GM21447 (cell line): ENCODE results near the gene SHCBP1L.
"Not testable (repeated sequence)": the region's sequence is repeated elsewhere in the genome, so short reads cannot be mapped to it uniquely, and the experiment has no call there.

Experiments
- ATAC-seq: cut with Tn5 transposase; IDR thresholded peaks from one replicate; pipeline ENCODE4 v1.9.1; 2021; ENCODE audit not compliant: unreplicated experiment

SHCBP1L gene

DNA sequence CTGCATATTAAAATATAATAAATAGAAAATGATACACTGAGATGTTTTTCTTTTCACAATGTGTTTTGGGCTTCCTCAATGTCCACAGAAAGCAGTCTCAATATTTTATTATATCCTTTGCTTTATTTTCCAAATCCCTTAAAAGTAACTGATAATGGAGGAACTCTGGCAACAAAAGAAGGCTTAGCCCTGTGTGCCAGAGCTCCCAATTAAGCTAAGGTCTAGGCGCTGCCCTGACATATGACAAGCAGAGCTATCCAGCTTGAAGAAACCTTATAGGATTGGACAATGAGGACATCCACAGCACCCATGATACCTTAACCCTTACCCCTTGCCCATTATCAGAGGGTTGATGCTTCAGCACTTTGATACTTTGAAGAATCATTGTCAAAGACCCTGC is 12.9 kb upstream of the SHCBP1L start:
- no peak for ATAC-seq

DNA sequence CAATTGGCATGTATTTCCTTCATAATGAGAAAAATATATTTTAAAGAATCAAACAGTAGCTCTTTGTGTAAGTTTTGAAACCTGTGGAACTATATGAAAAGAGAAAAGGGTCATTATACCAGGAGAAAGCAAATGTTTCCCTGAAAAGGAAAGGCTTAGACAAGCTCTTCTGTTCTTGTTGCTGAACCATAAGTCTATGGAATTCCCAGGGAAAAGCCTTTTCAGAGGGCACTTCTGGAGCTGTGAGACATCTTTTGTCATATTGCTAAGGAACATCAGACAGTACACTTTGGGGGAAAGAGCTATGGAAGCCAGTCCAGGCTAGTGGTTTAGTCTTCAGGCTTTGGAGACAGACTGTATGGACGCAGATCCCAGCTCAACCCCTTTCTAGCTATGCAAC is 12.1 kb upstream of the SHCBP1L start:
- no peak for ATAC-seq

DNA sequence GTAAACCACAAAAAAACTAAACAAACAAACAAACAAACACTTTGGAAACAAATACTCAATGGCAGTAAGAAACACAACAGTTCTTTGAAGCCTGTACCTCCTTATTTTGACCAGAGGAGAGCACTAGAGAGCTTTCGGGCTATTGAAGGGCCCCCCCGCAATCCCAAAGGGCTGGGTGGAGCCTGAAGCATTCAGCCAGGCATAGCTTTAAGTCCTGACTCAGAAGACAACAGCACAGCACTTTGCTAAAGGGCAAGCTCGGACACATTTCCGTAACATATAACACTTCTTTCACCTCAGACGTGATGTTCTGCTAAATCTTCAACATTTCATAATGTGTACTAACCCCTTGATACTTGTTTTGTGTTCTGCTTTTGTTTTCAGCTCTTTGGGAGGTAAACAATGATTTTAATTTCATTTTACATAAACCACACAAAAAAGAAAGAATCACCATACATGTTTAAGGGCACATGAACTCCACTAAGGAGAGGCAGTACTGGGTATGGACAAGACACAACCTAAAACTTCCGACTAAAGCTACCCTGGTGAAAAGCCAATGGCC is 9.7 kb upstream of the SHCBP1L start:
- ATAC-seq = peak; percentile 96

DNA sequence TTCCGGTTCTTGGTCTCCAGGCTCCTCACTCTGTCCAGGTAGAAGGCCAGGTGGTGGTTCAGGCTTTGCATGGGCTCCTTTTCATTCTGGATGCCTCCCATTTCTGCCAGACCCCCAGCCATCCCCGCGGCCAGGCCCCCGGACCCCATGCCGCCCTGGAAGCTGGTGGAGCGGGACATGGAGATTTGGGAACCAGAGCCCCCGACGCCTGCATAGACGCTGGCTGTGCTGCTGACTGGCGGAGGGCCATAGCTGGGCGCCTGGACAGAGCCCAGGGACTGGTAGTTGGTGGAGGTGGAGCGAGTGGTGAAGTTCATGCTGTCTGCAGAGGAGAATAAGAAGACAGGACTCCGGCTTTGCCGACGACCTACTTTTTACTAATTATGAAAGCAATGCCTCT is 7.1 kb upstream of the SHCBP1L start:
- ATAC-seq = no peak

DNA sequence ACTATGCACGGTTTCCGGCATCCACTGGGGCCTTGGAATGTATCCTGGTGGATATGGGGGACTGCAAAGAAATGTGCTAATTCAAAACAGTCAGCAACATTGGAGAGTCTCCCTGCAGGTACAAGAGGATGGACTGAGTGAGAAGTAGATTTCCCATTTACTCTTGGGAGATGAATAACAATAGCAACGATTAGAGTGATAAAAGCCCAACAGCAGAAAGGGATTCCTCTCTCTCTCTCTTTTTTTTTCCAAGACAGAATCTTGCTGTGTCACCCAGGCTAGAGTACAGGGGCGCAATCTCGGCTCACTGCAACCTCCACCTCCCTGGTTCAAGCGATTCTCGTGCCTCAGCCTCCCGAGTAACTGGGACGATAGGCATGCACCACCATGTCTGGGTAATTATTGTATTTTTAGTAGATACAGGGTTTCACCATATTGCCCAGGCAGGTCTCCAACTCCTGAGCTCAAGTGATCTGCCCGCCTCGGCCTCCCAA is 5.0 kb upstream of the SHCBP1L start:
- no peak for ATAC-seq

DNA sequence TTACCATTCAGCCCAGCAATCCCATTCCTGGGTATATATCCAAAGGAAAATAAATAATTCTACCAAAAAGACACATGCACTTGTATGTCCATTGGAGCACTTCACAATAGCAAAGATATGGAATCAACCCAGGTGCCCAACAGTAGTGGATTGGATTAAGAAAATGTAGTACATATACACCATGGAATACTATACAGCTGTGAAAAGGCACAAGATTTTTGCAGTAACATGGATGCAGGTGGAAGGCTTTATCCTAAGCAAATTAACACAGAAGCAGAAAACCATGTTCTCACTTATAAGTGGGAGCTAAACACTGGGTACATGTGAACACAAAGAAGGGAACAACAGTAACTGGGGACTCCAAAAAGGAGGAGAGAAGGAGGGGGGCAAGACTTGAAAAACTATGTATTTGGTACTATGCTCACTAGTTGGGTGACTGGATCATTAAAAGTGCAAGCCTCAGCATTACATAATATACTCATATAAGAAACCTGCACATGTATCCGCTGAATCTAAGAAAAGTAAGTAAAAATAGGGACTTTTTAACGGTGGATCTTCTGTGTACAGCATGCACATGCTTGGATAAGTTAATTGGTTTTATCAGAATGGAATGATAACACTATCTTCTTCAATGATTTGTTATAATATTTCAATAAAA is 3.9 kb upstream of the SHCBP1L start:
- no peak for ATAC-seq

DNA sequence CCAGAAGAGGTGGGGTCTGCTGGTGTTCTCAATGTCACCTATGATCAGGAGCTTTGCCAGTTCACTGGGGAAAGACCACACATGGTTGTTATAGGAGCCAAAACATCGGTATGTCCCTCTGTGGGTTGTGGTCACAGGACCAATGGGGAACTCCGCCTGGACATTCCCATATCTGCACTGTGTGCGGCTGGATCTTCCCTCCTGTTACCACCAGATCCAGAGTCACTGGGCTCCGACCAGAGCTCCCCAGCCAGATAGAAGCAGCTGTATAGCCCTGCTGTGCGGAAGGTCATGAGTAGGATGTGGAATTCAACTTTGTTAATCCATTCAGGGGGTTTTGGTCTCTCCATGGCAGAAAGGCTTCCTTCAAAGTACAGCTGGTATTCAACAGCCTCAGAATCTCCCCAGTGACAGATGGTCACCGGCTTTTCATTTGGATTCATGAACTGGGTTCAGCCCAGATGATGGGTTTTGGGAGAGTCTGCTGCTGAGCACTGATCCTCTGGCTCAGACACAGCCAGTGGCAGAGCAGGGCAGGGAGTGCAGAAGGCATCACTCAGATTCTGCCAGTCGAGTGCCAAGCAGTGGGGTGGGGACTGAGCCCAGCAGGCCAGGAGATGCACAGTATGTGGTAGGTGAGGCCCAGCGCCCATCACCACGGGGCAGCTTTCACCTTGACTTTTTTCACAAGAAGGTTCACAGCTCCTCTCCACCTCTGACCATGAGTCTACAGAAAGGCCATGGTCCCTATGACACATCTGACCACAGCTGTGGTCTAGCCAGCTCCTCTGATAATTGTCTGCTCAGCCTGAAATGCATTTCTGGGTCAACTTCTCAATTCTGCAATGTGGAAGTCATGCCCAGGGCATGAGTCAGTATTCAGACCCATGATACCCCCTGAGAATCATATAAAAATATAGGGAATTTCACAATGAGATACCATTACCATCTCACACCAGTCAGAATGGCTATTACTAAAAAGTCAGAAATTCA is 2.9 kb upstream of the SHCBP1L start:
- ATAC-seq = no peak

DNA sequence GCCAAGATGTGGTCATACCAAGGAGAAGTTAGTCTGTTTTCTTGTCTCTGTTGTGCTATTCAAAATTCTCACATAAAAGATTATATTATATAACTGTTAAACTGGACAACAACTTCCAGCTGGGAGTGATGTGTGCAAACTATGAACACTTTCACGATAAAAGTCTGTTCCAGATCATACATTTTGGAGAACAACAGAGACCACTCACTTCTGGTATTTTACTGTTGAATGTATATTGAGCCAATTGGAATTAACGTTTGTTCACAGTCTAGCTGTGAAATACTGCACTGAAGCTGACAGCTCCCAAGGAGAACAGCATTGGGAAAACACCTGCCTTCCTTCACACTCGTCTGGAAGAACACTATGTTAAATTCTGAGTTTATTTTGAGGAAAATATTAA is 860 bp upstream of the SHCBP1L start:
- no peak for ATAC-seq

DNA sequence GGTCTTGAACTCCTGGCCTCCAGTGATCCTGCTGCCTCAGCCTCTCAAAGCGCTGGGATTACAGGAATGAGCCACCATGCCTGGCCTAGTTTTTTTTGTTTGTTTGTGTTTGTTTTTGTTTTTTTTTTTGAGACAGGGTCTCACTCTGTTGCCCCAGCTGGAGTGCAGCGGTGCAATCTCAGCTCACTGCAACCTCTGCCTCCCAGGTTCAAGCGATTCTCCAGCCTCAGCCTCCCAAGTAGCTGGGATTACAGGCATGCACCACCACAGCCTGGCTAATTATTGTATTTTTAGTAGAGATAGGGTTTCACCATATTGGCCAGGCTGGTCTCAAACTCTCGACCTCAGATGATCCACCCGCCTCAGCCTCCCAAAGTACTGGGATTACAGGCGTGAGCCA is 9.6 kb downstream of the SHCBP1L start:
- ATAC-seq = not testable (repeated sequence)

DNA sequence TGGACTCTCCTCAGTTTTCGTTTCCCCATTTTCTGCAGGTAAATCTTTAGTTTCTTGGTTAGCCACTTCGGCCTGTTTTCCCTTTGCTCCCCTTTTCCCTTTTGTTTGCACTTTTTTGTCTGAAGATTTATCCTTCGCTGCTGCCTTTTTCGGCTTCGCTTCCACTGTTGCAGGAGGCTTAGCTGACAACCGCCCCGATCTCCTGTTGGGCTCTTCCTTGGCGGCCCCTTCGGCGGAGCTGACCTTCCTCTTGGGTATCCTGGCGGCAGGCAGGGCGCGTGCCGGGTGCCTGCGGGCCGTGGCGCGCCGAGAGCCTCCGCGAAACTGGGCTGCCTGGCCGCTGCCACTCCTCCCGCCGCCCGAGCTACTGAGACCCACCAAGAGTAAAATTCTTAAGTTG is 10.8 kb downstream of the SHCBP1L start:
- not testable (repeated sequence) for ATAC-seq

DNA sequence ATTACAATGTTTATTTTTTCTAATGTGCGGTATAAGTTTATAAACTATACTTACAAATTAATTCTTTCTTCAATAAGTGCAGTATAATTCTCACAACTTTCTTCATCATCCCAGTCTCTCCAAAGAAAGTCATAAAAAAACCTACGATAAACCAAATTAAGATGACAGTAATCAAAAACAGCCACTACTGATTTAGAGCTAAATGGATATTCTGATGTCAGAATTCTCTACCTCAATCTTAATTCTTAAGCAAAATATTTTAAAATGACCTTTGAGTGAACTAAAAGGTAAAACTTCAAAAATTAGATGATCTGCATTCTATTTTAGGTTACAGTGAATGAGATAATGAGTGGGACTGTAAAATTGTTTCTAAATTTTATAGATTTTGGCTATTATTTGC is 13.6 kb downstream of the SHCBP1L start:
- no peak for ATAC-seq

DNA sequence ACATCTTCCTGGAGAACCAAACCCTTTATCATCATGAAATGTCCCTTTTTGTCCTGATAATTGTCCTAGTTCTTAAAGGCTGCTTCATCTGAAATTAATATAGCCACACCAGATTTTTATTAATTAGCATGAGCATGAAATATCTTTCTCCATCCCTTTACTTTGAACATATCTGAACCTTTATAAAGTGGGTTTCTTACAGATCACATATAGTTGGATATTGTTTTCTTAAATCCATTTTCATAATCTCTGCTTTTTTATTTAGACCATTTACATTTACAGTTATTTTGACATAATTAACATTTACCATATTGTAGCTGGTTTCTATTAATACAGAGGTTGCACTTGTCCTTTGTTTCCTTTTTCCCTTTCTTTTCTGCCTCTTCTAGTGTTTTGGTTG is 17.2 kb downstream of the SHCBP1L start:
- ATAC-seq = no peak

DNA sequence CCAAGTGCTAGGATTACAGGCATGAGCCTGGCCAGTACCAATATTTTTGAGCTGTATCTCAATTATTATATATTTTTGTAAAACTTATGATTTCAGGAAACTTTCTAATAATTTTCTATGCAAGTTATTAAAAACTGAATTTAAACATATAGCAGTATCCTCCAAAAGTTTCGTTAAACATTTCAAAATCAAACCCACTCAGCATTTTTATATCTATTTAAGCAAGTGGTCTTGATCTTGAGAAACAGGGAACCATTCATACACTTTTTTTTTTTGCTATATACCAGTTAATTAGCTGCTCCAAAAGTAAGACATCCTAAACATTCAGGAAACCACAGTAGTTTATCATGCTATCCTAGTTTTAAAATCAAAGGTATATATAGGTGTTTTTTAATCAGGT is 22.0 kb downstream of the SHCBP1L start:
- ATAC-seq = no peak

DNA sequence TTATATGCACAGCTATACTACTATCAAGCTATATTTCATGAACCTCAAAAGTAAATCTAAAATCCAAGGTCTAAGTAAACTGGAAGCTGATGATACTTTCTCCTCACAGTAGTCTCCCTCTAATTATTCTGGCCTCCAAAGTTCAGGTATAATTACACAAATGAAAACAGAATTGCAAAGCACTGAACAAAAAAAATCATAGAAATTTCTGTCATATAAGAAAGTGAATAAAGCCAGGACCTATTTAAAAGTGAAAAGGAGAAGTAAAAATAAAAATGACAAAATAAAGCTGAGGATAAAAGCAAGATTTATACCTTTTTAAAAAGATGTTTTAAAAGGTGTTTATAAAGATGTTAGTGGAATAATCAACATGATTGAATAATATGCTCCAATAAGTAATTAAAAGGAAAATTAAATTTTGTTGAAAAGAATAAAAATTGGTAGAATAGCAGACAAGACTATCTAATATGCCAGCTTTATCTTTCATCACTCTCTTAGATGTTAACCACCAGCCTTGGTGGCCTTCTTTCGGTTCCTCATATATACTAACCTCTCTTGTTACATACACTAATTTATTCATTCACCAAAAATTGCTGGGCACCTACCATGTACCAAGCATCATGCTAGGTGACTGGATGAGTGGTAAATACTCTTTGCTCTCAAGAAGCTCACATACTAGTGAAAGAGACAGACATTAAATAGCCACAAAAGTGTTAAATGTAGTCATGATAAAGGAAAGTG is 25.1 kb downstream of the SHCBP1L start:
- no peak for ATAC-seq

DNA sequence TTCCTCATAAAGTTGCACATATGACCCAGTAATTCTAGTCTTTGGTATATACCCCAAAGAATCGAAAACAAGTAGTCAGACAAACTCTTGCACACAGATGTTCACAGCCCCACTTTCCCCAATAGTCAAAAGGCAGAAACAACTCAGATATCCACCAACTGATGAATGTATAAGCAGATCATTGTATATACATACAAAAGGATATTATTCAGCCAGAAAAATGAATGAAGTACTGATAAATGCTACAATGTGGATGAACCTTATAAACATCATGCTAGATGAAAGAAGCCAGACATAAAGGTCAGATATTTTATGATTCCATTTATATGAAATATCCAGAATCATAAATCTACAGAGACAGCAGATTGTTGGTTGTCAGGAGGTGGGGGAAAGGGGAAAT is 27.3 kb downstream of the SHCBP1L start:
- no peak for ATAC-seq

DNA sequence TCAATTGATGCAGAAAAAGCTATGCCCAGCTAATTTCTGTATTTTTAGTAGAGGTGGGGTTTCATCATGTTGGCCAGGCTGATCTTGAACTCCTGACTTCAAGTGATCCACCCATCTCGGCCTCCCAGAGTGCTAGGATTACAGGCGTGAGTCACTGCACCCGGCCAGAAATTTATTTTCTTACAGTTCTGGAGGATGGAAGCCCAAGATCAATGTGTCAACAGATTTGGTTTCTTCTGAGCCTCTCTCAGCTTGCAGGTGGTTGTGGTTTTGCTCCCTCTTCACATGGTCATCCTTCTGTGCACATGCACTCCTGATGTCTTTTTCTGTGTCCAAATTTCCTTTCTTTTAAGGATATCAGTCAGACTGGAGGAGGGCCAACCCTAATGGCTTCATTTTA is 35.6 kb downstream of the SHCBP1L start:
- no peak for ATAC-seq

DNA sequence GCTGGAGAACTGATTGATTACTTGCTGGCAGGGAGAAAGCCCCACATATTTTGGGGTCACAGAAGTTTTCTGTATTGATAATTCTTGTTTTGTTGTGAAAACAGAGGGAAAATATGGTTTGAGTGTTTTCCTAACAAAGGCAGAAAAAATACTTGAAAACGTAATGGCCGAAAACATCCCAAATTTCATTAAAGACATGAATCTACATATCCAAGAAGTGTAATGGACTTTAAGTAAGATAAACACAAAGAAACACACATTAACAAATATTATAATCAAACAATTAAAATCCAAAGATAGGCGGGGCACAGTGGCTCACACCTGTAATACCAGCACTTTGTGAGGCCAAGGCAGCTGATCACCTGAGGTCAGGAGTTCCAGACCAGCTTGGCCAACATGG is 39.6 kb downstream of the SHCBP1L start:
- ATAC-seq = no peak

DNA sequence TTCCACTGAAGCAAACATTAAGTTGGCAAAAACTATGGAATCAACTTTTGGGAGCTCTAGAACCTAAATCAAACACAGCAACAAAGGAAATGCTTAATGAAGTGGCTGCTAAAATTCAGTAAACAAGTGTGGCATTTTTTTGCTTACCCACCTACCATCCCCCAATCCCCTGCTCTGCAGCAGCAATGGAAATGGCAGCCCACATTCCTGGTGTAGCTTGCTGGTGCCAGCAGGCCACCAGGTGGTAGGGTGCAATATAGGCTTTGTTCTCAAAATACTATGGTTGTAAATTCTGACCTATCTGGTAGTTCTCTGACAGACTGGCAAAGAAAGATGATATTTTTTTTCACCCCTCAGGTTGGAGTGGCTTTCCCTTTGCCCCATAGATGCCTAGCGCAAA is 42.8 kb downstream of the SHCBP1L start:
- ATAC-seq = no peak

DNA sequence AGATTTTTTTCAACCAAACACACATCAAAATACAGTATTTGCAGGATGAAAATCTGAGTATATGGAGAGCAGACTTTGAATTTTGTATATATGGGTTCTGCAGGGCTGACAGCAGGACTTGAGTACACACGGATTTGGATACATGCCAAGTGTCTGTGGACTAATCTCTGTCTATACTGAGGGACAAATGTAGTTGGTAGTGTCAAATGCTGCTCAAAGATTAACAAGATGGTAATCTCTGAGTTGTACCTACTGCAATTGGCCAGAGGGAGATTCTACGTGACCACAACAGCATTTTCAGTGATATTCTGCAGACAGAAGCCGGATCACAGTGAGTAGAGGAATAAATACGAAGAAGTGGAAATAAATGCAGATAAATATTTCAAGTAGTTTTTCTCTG is 43.4 kb downstream of the SHCBP1L start:
- no peak for ATAC-seq

DNA sequence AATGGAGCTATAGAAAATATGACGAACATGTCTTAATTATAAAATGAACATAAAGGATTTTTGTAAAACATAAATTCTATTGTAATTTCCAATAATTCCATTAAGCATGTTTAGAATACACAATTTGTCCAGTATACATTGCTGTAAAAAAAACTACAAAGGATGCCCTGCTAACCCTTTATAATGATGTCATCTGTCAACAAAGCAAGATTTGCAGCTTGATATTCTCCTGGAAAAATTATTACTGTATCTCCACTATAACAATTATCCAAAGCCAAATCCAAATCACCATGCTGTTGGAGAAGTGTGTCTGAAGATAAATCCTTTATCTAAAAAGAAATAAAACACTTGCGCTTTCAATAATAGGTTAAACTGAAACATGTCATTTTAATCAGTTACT is 47.6 kb downstream of the SHCBP1L start:
- no peak for ATAC-seq

DNA sequence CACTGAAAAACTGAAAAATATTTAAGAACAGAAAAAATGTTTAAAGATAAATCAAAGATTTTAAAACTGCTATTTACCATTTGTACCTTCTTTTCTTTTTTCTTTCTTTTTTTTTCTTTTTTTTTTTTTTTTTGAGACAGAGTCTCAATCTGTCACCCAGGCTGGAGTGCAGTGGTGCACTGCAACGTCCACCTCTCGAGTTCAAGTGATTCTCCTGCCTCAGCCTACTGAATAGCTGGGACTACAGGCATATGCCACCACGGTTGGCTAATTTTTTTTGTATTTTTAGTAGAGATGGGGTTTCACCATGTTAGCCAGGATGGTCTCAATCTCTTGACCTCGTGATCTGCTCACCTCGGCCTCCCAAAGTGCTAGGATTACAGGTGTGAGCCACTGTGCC is 51.0 kb downstream of the SHCBP1L start:
- not testable (repeated sequence) for ATAC-seq
